H9 (cell line): ENCODE measurements around the gene ARMH1. TPM values are rescaled to one million over a fixed set of nuclear protein-coding genes. Genes with fewer than 3 reads are reported as not detected.

Experiments
- DNase-seq: peaks from one replicate; pipeline ENCODE4 v3.0.0-alpha.2; 2017
- H2AFZ ChIP-seq: one replicate; pipeline ENCODE4 v1.6.1; 2013; ENCODE audit warnings: mild to moderate bottlenecking, low read length, control low read depth, moderate library complexity
- H2AK5ac ChIP-seq: 2 replicates; pipeline ENCODE4 v1.6.1; 2013; ENCODE audit warnings: low read length, control low read depth, mixed read lengths; ENCODE audit not compliant: insufficient read length
- H2BK120ac ChIP-seq: one replicate; pipeline ENCODE4 v1.6.1; 2013; ENCODE audit warnings: low read depth, mild to moderate bottlenecking, low read length, control low read depth, inconsistent platforms; ENCODE audit not compliant: poor library complexity, severe bottlenecking
- H2BK12ac ChIP-seq: 2 replicates; pipeline ENCODE4 v1.6.1; 2013; ENCODE audit warnings: low read length, control low read depth, mixed read lengths, low read depth; ENCODE audit not compliant: insufficient read length
- H2BK15ac ChIP-seq: 2 replicates; pipeline ENCODE4 v1.6.1; 2013; ENCODE audit warnings: low read depth, low read length, control low read depth
- H2BK20ac ChIP-seq: one replicate; pipeline ENCODE4 v1.6.1; 2013; ENCODE audit warnings: low read depth, mild to moderate bottlenecking, low read length, control low read depth, inconsistent platforms; ENCODE audit not compliant: poor library complexity, severe bottlenecking
- H2BK5ac ChIP-seq: 2 replicates; pipeline ENCODE4 v1.6.1; 2013; ENCODE audit warnings: low read length, control low read depth, mixed read lengths; ENCODE audit not compliant: insufficient read length
- H3K14ac ChIP-seq: 2 replicates; pipeline ENCODE4 v1.6.1; 2013; ENCODE audit warnings: low read length, control low read depth; ENCODE audit not compliant: insufficient read depth
- H3K18ac ChIP-seq: 2 replicates; pipeline ENCODE4 v1.6.1; 2013; ENCODE audit warnings: low read depth, mild to moderate bottlenecking, mixed read lengths, low read length, control low read depth; ENCODE audit not compliant: insufficient read length
- H3K23ac ChIP-seq: 2 replicates; pipeline ENCODE4 v1.6.1; 2013; ENCODE audit warnings: low read length, control low read depth, mixed read lengths, low read depth; ENCODE audit not compliant: insufficient read length
- H3K23me2 ChIP-seq: 2 replicates; pipeline ENCODE4 v1.6.1; 2013; ENCODE audit warnings: low read depth, mild to moderate bottlenecking, mixed read lengths, low read length, control low read depth; ENCODE audit not compliant: insufficient read length, poor library complexity, severe bottlenecking
- H3K27ac ChIP-seq: 2 replicates; pipeline ENCODE4 v1.5.1; 2013; ENCODE audit warnings: low read length, control low read depth, mixed read lengths, low read depth; ENCODE audit not compliant: insufficient read length
- H3K27me3 ChIP-seq: 2 replicates; pipeline ENCODE4 v1.6.1; 2013; ENCODE audit warnings: low read length, control low read depth, inconsistent platforms; ENCODE audit not compliant: insufficient read depth
- H3K4ac ChIP-seq: 2 replicates; pipeline ENCODE4 v1.6.1; 2013; ENCODE audit warnings: low read depth, mild to moderate bottlenecking, control low read depth, inconsistent platforms, low read length, moderate library complexity
- H3K4me1 ChIP-seq: 2 replicates; pipeline ENCODE4 v1.6.1; 2013; ENCODE audit warnings: low read length, control low read depth, inconsistent platforms; ENCODE audit not compliant: insufficient read depth
- H3K4me2 ChIP-seq: 2 replicates; pipeline ENCODE4 v1.6.1; 2013; ENCODE audit warnings: low read length, control low read depth, mixed read lengths; ENCODE audit not compliant: insufficient read length, insufficient read depth
- H3K56ac ChIP-seq: 2 replicates; pipeline ENCODE4 v1.6.1; 2013; ENCODE audit warnings: low read depth, mild to moderate bottlenecking, mixed read lengths, low read length, control low read depth; ENCODE audit not compliant: insufficient read length
- H3K79me1 ChIP-seq: 2 replicates; pipeline ENCODE4 v1.6.1; 2013; ENCODE audit warnings: low read depth, mild to moderate bottlenecking, moderate library complexity, low read length, control low read depth, inconsistent platforms; ENCODE audit not compliant: insufficient read depth, poor library complexity, severe bottlenecking
- H3K79me2 ChIP-seq: 2 replicates; pipeline ENCODE4 v1.6.1; 2013; ENCODE audit warnings: low read length, control low read depth, inconsistent platforms; ENCODE audit not compliant: insufficient read depth
- H3K9ac ChIP-seq: 2 replicates; pipeline ENCODE4 v1.6.1; 2013; ENCODE audit warnings: low read length, control low read depth, mixed read lengths; ENCODE audit not compliant: insufficient read length; ENCODE audit errors: extremely low read depth
- H3K9me3 ChIP-seq: one replicate; pipeline ENCODE4 v1.6.1; 2013; ENCODE audit warnings: low read depth, low read length, inconsistent platforms; ENCODE audit not compliant: control insufficient read depth
- H3T11ph ChIP-seq: one replicate; pipeline ENCODE4 v1.6.1; 2013; ENCODE audit warnings: mild to moderate bottlenecking, low read length, control low read depth, inconsistent platforms
- H4K20me1 ChIP-seq: one replicate; pipeline ENCODE4 v1.6.1; 2013; ENCODE audit not compliant: control insufficient read depth, insufficient read length, insufficient read depth
- H4K5ac ChIP-seq: 2 replicates; pipeline ENCODE4 v1.6.1; 2013; ENCODE audit warnings: low read depth, mild to moderate bottlenecking, mixed read lengths, low read length, control low read depth; ENCODE audit not compliant: insufficient read length
- H4K8ac ChIP-seq: replicated peaks from 2 replicates; pipeline ENCODE4 v1.6.1; 2013; ENCODE audit warnings: low read length, control low read depth, mixed read lengths, low read depth; ENCODE audit not compliant: insufficient read length
- H4K91ac ChIP-seq: 2 replicates; pipeline ENCODE4 v1.6.1; 2013; ENCODE audit warnings: low read depth, mild to moderate bottlenecking, moderate library complexity, mixed read lengths, low read length, control low read depth; ENCODE audit not compliant: insufficient read length
- H3K27ac Mint-ChIP-seq, 3 experiments: 2 replicates in 2 of 3; 3 replicates in 1 of 3; pipeline ENCODE4 v1.8.0; 2020 to 2021; ENCODE audit warnings: mixed read lengths in 3 of 3, mild to moderate bottlenecking in 1 of 3, moderate library complexity in 1 of 3
- H3K27me3 Mint-ChIP-seq: 2 replicates; pipeline ENCODE4 v1.8.0; 2021; ENCODE audit warnings: low read depth, mild to moderate bottlenecking, moderate library complexity, mixed read lengths
- H3K36me3 Mint-ChIP-seq, 3 experiments: 2 replicates in 2 of 3; 3 replicates in 1 of 3; pipeline ENCODE4 v1.8.0; 2020 to 2021; ENCODE audit warnings: low read depth in 3 of 3, mixed read lengths in 3 of 3; ENCODE audit not compliant: insufficient read depth in 1 of 3
- H3K4me1 Mint-ChIP-seq, 2 experiments: 2 replicates each; pipeline ENCODE4 v1.8.0; 2020; ENCODE audit warnings: mixed read lengths in 2 of 2
- H3K4me3 Mint-ChIP-seq, 2 experiments: 2 replicates in 1 of 2; 3 replicates in 1 of 2; pipeline ENCODE4 v1.8.0; 2020 to 2021; ENCODE audit warnings: mild to moderate bottlenecking in 2 of 2, mixed read lengths in 2 of 2, moderate library complexity in 1 of 2
- H3K9me3 Mint-ChIP-seq, 2 experiments: 2 replicates in 1 of 2; 3 replicates in 1 of 2; pipeline ENCODE4 v1.8.0; 2020; ENCODE audit warnings: mild to moderate bottlenecking in 2 of 2, mixed read lengths in 2 of 2, moderate library complexity in 1 of 2
- CTCF ChIP-seq: fragments of 200-600 bp; sonication (generic); conservative IDR thresholded peaks from 3 replicates; pipeline ENCODE4 v1.8.0; 2021; ENCODE audit warnings: antibody characterized with exemption, mild to moderate bottlenecking
- WGBS: extraction: QIAGEN DNeasy Blood & Tissue Kit; methylation state at CpG from one replicate; pipeline ENCODE4 v1.1.7; 2013; ENCODE audit warnings: missing lambda C conversion rate, low lambda C conversion rate, mixed read lengths; ENCODE audit not compliant: insufficient read length; ENCODE audit errors: extremely low coverage; 5-methylcytosine and 5-hydroxymethylcytosine counted together
- total RNA-seq: library from RNA; stranded (reverse); gene quantifications from 2 replicates; pipeline ENCODE4 v1.2.1, GENCODE V29; 2021

Gene ARMH1
- total RNA-seq, 1 experiment from 2014 or later, result 1.0 TPM

GRCh38 chr1:44675186-44675585, 672 bp downstream of the ARMH1 start:
- Histone ChIP-seq H3K56ac (no peak overlapping the region), H4K20me1 (no peaks in the 10 kb centered on the region), H4K5ac (no peak overlapping the region), H3T11ph (no peak overlapping the region), H3K9ac (no peak overlapping the region), H3K9me3 (no peaks in the 10 kb centered on the region), H2BK5ac (no peak overlapping the region), H3K4ac (no peak overlapping the region), H3K27me3 (no peaks in the 10 kb centered on the region), H3K4me2 (peak overlapping the region; percentile 73), H2BK20ac (no peak overlapping the region), H2AK5ac (no peak overlapping the region), H3K14ac (no peak overlapping the region), H4K8ac (no peak overlapping the region), H3K4me1 (peaks cover 7% of the 10 kb centered on the region), H4K91ac (no peak overlapping the region), H3K18ac (no peak overlapping the region), H3K27ac (no peak overlapping the region), H2BK120ac (no peak overlapping the region), H3K23ac (no peak overlapping the region), H3K23me2 (no peaks in the 10 kb centered on the region), H3K79me1 (no peaks in the 10 kb centered on the region), H2BK12ac (no peak overlapping the region), H2BK15ac (no peak overlapping the region), H3K79me2 (no peaks in the 10 kb centered on the region), H2AFZ (no peak overlapping the region)
- no peaks in the 10 kb centered on the region for H3K9me3 Mint-ChIP-seq
- WGBS, result no CpG with 5 or more reads among the region's 7 CpGs
- no peak for DNase-seq
- H3K27ac Mint-ChIP-seq, result no peak overlapping the region
- no peaks in the 10 kb centered on the region for H3K27me3 Mint-ChIP-seq
- peaks cover 21 to 23% of the 10 kb centered on the region in 2 experiments for H3K4me1 Mint-ChIP-seq
- peak overlapping the region; percentile 83 to 86 for H3K4me3 Mint-ChIP-seq
- no peak for TF ChIP-seq CTCF
- peaks cover 0 to 7% (median 2%) of the 10 kb centered on the region in 3 experiments; a peak in 4 of 7 replicates for H3K36me3 Mint-ChIP-seq
